ENCODE results near the gene CD160.
"Not testable (repeated sequence)": the region's sequence is repeated elsewhere in the genome, so short reads cannot be mapped to it uniquely, and the experiment has no call there.

The CD160 gene

GRCh38 chr1:145760395-145760949 is 41.2 kb downstream of the CD160 start:
- DNase-seq = not testable (repeated sequence)

- DNase-seq = not testable (repeated sequence)
Measured at GRCh38 chr1:145761498-145761897, 42.2 kb downstream of the CD160 start.

DNA sequence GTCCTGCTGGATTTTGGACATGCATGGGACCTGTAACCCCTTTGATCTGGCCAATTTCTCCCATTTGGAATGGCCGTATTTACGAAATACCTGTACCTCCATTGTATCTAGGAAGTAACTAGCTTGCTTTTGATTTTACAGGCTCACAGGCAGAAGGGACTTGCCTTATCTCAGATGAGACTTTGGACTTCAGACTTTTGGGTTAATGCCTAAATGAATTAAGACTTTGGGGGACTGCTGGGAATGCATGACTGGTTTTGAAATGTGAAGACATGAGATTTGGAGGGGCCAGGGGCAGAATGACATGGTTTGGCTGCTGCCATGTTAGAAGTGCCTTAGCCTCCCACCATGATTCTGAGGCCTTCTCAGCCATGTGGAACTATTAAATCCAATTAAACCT is 42.7 kb downstream of the CD160 start:
- not testable (repeated sequence) for DNase-seq

DNA sequence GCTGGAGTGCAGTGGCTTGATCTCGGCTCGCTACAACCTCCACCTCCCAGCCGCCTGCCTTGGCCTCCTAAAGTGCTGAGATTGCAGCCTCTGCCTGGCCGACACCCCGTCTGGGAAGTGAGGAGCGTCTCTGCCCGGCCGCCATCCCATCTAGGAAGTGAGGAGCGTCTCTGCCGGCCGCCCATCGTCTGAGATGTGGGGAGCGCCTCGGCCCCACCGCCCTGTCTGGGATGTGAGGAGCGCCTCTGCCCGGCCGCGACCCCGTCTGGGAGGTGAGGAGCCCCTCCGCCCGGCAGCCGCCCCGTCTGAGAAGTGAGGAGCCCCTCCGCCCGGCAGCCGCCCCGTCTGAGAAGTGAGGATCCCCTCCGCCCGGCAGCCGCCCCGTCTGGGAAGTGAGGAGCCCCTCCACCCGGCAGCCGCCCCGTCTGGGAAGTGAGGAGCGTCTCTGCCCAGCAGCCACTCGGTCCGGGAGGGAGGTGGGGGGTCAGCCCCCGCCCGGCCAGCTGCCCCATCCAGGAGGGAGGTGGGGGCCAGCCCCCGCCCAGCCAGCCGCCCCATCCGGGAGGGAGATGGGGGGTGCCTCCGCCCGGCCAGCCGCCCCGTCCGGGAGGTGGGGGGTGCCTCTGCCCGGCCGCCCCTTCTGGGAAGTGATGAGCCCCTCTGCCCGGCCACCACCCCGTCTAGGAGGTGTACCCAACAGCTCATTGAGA is 45.1 kb downstream of the CD160 start:
- not testable (repeated sequence) for DNase-seq

GRCh38 chr1:145765127-145765526 is 45.8 kb downstream of the CD160 start:
- not testable (repeated sequence) for DNase-seq

DNA sequence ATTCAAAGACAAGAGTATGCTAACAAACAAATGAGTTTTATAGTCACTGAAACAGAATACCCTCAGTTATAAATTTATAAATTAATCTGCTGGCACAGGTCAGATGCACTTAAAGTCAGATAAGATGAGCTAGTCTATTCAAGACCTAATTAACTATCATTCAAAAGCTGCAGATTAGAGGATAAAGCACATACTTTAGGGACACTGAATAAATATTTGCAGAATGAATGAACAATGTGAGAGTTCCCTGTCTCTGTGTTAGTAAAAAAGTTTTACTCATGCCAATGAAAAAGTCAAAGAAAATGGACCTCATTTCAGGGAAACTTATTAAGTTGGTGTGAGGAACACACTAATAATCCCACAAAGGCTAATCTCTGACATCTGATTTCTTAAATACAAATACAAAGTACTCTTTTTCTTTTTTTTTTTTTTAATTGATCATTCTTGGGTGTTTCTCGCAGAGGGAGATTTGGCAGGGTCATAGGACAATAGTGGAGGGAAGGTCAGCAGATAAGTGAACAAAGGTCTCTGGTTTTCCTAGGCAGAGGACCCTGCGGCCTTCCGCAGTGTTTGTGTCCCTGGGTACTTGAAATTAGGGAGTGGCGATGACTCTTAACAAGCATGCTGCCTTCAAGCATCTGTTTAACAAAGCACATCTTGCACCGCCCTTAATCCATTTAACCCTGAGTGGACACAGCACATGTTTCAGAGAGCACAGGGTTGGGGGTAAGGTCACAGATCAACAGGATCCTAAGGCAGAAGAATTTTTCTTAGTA is 46.5 kb downstream of the CD160 start:
- DNase-seq = not testable (repeated sequence)

- DNase-seq = not testable (repeated sequence)
Measured at GRCh38 chr1:145766926-145767325, 47.6 kb downstream of the CD160 start.

DNA sequence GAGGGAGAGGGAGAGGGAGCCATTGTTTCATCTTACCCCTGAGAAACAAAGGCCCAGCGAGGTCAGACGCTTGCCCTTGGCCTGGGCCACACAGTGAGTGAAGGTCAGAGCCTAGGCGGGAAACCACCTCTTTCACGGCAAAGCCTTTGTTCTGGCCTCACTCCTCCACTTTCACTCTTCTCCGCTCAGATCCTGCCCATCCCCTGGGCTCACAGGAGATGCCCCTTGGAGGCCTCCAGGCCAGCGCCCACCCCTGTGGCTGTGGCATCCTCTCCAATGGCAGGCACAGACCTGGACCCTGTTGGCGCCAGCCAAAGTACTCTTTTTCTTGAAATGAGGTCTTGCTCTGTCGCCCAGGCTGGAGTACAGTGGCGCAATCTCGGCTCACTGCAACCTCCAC is 48.7 kb downstream of the CD160 start:
- not testable (repeated sequence) for DNase-seq

DNA sequence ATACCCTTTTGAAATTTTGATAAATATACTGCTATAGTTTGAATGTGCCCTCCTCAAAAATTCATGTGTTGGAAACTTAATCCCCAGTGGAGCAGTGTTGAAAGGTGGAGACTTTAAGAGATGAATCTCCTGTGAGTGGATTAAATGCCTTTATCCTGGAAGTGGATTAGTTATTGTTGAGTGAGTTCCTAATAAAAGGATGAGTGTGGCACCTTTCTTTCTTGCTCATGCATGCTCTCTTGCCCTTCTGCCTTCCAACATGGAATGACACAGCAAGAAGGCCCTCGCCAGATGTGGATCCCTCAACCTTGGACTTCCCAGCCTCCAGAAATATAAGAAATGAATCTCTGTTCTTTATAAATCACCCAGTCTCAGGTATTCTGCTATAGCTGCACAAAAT is 51.8 kb downstream of the CD160 start:
- no peak for DNase-seq

DNA sequence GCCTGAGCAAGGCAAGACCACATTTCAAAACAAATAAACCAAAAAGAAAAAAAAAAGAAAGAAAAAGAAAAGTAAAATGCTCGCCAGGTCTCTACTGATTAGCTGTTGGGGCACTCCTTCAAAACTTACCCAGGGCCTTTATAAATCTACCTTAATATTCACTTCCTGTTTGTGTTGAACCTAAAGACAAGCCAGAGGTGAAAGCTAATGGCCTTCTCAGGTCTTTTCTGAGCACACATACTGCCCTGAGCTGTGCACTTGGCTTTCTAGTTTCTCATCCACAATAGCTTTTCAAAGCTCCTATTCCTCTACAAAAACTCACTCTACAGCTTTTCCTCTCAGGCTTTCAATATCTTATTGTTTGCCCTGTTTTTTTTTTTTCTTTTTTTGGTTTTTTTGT is 54.1 kb downstream of the CD160 start:
- DNase-seq = no peak

DNA sequence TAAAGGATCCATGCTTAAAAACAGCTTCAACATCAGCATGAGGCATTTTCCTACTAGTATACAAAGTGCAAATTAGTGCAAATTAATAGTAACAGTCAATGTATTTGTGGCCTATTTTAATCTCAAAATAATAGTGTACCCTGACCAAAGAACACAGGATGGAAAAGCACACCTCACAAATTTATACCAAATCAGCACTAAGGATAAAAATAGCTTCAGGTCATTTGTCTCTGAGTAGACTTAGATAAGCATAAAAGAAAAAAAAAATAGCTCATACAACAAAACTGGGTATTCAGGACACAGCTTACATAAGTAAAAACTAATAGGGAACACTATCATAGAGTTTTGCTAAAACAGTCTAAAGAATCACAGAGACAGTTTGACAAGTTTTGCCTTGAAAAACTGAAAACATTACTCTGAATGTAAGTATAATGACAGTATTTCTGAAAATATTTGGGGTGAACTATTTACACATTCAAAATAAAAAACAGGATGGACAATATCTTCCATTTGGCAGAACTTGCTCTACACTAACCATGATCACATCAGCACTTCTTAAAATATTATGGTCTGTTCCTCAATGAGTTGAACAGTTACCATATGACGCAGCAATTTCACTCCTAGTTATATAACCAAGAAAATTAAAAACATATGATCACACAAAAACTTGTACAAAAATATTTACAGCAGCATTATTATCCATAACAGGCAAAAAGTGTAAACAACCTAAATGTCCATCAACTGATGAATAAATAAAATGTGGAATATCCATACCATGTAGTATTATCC is 58.3 kb downstream of the CD160 start:
- DNase-seq = no peak

- no peak for DNase-seq
Measured at GRCh38 chr1:145778146-145778540, 58.8 kb downstream of the CD160 start.

DNA sequence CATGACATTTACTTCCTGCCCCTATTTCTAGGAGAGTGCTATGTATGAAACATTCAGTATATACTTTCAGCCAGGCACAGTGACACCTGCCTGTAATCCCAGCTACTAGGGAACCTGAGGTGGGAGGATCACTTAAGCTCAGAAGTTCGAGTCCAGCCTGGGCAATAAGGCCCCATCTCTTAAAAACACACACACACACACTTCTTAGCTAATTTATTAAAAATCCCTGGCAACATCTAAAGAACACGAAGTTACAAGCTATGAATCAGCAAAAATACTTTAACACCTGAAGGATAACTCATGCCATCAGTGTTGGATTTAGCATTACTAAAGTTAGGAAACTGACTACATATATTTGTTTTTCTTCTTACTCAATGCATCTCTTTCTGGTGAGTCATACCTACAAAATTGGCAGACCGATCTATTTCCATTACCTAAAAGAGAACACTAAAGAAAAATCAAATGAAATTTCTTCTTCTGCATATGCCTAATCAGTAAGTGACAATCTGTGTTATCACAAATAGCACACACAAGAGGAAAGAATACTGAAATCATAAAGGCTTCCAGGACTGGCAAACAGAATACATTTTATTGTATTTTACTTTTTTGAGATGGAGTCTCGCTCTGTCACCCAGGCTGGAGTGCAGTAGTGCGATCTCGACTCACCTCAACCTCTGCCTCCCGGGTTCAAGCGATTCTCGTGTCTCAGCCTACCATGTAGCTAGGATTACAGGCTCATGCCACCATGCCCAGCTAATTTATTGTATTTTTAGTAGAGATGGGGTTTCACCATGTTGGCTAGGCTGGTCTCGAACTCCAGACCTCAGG is 63.2 kb downstream of the CD160 start:
- DNase-seq = no peak

GRCh38 chr1:145784409-145784808 is 65.1 kb downstream of the CD160 start:
- DNase-seq = no peak

DNA sequence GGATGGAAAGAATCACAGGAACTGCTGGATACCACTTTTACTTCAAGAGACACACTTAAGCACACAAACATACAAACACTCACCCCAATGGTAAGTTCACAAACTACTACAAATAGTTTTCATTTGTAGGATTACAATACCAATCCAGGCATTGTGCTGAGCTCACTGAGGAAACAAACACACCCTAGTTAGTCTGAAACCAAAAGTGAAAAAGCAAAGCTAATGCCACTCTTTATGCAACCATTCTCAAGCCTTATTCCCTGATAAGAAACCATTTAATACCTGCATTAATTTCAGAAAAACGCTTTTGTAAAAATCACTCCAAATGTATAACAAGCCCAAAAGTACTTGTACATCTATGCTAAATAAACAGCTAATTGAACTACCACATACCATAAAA is 66.2 kb downstream of the CD160 start:
- DNase-seq = no peak

DNA sequence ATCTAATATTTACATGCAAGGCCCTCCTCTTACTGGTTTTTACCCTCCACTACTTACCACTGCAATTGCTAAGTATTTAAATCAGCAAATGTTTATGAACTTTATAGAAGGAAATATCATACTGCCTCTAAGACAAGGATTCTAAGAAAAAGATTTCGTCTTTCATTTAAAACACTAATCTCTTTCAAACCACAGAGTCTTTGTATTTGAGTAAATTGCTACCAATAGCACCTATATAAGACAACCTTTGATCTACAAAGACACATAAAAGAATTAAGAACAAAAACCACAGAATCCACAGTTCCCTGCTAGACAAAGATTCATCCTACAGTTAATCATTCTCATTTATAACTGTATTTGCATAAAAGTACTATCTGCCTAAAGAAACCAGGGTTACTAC is 67.0 kb downstream of the CD160 start:
- no peak for DNase-seq

GRCh38 chr1:145788580-145788979 is 69.3 kb downstream of the CD160 start:
- DNase-seq = no peak
